Endometrium (tissue), 2 donors: ENCODE data around the gene MOCS3.

Source experiments
- FAIRE-seq: peaks from 2 replicates; lab custom pipeline; 2012; peaks lifted over from hg19 to GRCh38; lab: Jason Lieb, UNC
- donor health status: control.
- donor health status: control.

MOCS3 gene, protein sequence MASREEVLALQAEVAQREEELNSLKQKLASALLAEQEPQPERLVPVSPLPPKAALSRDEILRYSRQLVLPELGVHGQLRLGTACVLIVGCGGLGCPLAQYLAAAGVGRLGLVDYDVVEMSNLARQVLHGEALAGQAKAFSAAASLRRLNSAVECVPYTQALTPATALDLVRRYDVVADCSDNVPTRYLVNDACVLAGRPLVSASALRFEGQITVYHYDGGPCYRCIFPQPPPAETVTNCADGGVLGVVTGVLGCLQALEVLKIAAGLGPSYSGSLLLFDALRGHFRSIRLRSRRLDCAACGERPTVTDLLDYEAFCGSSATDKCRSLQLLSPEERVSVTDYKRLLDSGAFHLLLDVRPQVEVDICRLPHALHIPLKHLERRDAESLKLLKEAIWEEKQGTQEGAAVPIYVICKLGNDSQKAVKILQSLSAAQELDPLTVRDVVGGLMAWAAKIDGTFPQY

DNA sequence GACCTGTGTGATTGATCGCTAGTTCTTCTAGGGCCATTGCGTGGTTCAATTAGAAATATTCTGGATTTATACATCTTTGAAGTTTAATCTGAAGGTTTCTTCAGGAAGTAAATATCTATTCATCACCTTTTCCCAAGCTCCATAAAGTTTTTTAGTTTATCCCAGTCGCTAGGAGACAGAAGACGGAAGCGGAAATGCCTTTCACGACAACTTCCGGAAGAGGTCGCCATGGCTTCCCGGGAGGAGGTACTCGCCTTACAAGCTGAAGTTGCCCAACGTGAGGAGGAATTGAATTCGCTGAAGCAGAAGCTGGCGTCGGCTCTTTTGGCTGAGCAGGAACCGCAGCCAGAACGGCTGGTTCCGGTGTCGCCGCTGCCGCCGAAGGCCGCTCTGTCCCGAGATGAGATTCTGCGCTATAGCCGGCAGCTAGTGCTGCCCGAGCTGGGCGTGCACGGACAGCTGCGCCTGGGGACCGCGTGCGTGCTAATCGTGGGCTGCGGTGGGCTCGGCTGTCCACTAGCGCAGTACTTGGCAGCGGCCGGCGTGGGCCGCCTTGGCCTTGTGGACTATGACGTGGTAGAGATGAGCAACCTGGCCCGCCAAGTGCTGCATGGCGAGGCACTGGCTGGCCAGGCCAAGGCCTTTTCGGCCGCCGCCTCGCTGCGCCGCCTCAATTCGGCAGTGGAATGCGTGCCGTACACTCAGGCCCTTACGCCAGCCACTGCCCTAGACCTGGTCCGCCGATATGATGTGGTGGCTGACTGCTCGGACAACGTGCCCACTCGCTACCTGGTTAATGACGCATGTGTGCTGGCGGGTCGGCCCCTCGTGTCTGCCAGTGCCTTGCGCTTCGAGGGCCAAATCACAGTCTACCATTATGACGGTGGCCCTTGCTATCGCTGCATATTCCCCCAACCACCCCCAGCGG, at the start of gene MOCS3:
MOCS3 (plus strand) TSS at position 204 of the 928 bp plus-strand sequence; CDS start at position 229, 25 bp downstream.
- peak; percentile 23 for FAIRE-seq

DNA sequence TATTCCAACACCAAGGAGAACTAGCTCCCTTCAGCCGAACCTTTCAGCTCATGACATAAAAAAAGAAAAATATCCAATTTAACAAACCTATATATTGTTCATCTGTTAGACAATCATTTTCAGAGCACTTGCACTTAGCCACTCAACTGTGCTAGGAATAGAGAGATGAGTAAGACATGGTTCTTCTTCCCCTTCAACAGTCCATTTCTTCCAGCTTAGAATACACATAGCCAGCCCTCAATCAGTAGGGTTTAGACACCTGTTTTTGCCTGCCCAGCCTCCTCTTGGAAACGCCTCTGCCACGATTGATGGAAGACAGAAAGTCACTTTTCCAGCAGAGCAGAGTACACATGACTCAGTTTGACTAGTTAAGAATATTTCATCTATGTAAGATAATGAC, 49.2 kb upstream of the MOCS3 start:
- no peak for FAIRE-seq

DNA sequence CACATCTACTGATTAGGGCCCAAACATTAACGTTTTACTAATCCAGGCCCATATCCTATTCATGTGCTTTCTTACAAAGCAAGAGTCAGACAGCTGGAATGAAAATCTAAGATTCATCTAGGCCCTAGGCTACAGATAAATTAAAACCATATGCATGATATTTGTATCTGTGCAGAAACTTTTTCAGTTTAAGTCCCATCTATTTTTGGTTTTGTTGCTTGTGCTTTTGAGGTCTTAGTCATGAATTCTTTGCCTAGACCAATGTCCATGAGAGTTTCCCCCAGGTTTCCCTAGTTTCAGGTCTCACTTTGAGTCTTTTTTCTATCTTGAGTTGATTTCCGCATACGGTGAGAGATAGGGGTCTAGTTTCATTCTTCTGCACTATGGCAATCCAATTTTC, 47.6 kb upstream of the MOCS3 start:
- FAIRE-seq: no peak

DNA sequence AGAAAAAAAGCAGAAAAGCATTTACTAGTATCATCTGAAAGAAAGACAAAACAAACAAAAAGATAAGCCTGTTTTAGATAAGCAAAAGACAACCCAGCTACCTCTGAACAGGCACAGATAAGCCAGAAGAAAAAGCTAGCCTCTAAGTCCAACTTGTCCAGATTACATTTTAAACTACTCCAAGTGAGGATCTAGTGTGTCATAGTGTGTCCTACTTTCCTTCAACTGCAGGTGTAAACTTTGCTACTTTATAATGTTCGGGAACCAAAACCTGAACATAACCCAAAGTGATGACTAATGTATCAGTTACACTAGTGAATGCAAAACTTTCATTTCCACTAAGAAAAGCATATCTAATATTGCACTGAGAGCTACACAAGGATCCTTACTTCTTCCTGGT, 46.9 kb upstream of the MOCS3 start:
- FAIRE-seq: no peak

DNA sequence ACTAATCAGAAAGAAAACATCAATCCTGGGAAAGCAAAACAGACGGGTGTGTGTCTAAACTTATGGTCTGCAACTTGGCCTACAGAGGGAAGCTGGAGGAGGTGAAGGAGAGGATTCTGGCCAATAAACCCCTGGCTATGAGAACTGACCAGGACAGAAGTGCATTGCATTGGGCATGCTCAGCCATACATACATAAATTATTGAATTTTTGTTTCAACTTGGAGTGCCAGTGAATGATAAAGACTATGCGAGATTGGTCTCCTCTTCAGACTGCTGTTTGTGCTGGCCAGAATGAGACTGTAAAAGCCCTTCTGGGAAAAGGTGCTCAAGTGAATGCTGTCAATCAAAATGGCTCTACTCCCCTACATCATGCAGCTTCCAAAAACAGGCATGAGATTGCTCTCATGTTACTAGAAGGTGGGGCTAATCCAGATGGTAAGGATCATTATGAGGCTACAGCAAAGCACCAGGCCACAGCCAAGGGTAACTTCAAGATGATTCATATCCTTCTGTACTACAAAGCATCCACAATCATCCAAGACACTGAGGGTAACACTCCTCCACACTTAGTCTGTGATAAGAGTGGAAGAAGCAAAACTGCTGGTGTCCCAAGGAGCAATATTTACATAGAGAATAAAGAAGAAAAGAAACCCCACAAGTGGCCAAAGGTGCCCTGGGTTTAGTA, 44.8 kb upstream of the MOCS3 start:
- FAIRE-seq: no peak

DNA sequence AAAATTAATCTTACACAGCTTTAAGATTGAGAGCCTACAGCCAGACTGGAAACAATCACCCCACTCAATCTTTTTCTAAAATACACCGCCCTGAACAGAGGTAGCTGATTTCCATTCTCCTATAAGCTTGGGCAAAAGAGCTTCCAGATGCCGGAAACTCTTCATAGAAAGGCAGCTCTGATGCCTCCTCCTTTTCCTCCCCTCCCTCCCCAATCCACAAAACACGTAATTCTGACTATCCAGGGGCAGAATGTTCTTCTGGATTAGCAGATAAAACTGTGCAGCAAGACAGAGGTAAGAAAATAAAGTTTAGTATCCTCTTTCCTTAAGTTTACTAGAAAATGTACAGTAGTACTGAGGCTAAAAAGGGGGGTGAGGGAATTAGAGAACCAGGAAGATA, 43.2 kb upstream of the MOCS3 start:
- no peak for FAIRE-seq

DNA sequence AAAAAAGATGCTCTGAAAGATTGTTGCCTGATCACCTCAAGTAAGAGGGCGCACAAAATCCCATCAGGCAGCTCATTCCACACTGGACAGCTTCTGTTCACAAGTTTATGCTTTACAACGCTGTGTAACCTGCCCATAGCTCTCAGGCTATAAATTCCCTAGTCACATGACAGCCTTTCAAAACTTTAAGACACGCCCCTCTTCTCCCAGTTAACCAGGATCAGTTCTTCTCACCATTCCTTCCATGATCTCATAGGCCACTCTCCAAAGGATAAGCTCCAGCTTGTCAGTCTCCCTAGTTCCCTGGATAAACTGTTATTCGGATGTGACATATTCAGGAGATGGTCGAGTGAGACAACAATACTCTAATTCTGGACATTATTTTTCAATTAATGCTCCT, 42.4 kb upstream of the MOCS3 start:
- FAIRE-seq: no peak

DNA sequence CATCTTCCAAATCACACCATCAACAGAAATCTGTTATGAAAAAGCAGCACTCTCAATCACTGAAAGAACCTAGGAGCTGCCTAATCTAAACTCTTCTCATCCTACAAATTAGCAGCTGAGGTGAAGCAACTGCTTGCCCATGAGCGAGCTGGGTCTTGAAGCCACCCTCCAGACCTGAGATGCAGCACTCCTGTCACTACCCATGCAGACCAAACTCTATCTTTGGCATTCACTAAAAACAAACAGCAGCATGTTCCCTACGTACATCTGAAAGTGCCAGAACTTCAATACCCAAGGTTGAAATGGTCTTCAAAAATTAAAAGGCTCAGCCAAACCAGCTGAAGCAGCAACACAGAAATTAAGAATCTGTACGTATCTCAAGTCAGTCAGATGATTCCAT, 41.7 kb upstream of the MOCS3 start:
- FAIRE-seq: no peak

DNA sequence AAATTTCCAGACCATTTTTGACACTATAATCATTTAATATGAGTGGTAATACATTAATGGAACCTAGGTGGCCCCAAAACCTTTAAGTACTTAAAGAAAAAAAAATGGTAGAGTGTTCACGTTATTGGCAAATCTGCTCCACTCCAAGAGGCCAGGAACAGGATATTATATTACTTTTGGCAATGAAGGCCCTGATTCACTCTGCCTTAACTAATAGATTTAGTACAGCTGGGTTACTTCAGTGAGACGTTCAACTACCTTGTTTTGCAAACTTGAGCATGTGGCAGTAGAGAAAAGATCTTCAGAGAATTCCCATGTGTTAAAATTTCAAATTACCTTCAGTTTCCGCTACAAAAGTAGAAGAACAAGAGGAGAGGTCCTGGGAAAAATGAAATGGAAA, 40.2 kb upstream of the MOCS3 start:
- no peak for FAIRE-seq

DNA sequence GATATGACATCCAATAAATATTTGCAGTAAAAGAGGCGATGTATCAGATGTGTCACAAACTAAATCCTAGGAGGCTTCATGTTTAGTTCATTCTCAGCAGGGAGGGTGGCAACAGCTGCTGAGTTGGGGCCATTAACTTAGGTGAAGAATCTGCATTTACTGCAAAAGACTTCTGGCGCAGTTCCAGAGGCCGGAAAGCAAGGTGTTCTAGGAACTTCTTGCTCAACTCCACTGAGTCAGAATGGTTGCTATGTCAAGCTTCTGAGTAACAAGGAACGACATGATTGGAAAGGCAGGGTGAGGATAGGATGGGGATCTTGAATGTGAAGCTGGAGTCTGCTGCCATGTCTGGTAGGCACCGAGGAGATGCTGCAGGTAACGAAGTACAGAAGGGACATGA, 39.1 kb upstream of the MOCS3 start:
- no peak for FAIRE-seq

DNA sequence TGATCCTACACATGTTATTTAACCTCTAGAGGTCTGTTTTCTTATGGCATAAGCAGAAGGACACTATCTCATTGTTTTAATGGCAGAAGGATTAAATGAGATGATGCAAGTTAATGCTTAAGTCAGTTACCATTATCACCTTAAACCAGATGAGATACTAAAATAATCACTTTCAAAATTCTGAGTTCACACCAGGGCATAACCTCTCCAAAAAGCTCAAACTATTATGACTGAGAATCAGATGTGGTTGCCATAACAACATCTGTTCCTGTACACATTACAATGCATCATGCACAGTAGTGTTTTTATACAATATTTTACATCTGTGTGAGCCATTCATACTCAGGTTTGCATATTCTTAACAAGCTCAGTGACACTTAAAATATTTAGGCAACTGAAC, 37.6 kb upstream of the MOCS3 start:
- FAIRE-seq: no peak

DNA sequence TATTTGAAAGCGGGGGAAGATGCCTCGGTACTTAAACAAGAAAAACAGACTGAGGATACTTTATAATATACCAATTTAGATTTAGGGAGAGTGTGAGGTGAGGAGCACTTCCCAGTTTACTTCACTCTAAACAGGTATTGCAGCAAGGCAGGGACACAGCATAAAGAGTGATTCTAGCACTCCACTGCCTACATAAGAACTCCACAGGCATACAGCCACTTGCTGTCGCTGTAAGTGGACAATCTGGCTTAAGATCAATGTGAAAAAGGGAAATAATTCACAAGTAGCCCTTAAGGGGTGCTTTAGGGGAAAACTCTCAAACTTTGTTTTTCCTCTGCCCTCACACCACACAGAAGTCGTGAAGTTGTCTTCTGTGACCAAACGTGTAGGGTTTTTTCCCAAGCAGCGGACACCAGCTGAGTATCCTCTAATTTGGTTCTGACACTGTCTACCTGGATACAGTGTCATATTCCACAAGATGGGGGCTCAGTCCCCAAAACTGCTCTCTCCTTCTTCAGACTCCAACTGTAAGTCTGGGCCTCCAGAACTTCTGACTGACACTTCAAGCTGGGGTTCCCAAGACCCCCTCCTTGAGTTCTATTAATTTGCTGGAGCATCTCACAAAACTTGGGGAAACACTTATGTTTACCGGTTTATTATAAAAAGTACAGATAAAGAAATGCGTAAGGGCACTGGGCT, 36.7 kb upstream of the MOCS3 start:
- no peak for FAIRE-seq

DNA sequence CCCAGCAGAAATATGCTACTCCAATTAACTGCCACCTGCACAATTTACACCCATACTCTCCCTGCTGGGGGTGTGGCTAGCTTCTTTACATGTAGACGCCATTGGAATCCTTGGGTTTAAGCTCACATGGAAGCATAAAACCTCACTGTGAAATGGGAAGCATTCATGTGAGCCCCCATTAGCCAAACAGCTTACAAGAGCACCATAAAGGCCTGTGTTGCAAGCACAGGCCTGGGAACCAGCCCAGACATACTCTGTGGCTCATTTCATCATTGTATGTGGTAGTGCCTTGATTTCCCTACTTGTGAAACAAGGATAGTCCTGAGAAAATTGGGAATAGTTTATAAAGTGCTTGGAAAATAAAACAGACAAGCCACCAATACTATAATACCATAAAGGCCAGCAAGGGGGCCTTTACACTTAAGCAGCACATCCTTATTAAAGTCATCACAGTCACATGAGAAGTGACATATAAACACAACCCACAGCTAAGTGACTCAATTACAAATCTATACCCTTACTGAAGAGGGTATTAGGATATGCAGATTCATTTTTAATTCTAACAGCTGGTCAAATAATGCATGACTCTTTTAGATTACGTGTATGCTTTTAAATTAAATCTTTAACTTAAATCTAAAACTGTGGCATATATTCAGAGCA, 34.2 kb upstream of the MOCS3 start:
- FAIRE-seq: no peak

DNA sequence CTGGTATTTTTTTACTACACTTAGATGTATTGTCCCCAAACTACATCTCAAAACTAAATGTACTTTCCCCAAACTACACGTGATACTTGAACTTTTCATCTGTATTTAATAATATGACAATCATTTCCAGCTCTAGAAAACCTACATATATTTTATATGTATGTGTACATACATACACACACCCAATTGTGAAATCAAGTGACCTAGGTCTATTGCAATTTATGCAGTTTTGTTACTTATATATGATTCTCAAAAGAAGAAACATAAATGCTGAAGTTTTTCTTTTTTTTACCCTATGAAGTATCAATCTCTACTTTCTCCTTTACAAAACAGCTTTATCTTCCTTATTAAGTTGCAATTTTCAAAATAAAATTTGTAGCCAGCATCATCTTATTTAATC, 32.1 kb upstream of the MOCS3 start:
- FAIRE-seq: no peak

DNA sequence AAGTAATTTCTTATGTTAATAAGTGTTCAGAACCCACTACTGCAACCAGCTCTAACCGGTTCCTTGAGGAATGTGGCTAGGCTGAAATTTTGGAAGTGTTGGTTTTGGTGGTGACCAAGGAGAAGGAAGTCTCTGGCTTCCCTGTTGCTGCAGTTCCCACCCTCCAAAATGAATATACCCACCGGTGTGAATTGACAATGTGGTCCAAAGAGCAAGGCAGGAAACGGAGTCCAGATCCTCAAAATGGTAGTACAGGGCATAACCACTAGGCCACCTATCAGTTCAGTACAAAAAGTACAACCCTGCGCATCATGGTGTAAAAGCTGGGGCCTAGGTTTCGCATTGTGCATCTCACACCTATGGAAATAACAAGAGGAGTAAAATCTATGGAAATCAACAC, 30.1 kb upstream of the MOCS3 start:
- no peak for FAIRE-seq

DNA sequence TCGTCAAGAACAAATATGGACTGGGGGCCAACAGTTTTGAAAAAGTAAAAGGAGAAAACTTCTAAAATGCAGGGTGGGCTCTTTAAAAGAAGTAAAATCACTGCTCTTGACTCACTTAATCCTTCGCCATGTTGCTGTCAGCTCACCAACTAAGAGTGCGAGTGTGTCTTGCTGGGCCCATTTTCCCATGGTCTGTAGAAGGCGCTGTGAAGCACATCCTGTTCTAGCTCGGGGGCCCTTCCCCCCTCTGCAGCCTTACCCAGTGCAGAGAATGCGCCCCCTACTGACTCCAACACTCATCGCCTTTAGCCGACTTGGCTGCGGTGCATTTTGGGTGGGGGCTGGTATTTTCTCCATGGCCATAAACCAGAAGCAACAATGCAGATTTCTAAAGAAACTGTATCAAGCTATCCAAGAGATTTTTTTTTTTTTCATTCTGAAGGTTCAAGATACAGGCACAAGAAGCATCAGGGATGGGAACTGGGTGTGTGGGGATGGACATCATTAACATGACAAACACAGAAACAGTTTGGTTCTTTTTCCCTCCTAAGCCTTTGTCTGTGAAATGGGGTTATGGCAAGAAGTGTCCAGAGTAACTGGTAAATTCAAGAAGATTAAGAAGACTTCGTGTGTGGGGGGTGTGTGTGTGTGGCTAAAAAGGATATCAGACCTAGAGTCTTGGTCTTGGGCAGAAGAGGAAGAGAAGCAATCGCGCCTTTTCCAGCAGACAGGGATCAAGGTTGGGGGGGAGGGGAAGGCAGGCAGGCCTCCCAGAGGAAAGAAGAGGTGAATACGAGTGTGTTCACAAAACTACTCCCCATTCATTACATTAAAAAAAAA, 29.1 kb upstream of the MOCS3 start:
- FAIRE-seq: no peak

DNA sequence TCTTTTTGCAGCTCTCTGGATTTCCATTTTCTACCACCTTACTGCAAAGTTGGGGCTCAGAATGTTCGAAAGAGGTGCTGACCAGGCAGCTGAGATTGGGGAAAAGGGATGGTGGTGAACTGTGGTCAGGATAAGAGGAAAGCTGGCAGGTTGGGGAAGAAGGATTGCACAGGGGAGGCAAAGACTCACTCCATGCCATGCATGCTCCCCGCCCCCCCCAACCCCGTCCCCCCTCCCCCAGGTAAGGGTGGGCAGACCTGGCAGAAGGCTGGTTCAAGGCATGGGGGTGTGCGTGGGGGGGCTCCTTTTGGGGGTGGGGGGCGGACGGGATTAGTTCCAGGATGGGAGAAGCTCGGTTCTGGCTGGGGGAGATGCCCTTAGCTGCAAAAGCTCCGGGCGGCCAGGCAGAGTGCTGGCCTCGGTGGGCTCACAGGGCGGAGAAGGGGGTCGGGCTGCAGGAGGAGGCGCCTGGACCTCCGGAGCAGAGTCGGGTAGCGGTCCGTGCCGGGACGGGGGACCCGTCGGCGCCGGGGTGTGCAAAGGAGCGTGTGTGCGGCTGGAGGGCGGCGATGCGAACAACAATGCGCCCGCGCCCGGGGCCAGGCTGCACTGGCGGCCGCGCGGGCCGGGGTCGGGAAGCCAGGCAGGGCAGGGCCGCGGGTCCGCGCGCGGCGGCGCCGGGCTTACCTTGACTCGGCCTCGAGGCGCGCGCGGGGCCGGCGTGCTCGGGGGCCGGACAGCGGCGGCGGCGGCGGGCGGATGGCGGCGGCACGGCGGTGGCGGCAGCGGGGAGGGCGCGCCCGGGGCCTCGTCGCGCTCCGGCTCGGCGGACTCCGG, 28.3 kb upstream of the MOCS3 start:
- FAIRE-seq: no peak

DNA sequence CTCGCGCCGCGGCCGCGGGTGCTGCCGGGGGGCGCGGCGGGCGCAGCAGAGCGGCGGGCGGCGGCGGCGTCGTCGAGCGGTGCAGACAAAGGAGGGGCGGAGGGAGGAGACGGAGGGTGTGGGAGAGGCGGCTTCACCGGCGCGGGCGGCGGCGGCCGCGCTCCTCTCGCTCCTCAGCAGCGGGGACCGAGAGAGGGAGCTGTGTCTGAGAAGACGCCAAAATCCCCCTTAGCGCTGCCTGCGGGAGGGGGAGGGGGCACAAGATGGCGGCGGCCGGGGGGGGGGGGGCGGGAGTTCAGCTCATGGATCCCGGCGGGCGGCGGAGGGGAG, 27.7 kb upstream of the MOCS3 start:
- no peak for FAIRE-seq

DNA sequence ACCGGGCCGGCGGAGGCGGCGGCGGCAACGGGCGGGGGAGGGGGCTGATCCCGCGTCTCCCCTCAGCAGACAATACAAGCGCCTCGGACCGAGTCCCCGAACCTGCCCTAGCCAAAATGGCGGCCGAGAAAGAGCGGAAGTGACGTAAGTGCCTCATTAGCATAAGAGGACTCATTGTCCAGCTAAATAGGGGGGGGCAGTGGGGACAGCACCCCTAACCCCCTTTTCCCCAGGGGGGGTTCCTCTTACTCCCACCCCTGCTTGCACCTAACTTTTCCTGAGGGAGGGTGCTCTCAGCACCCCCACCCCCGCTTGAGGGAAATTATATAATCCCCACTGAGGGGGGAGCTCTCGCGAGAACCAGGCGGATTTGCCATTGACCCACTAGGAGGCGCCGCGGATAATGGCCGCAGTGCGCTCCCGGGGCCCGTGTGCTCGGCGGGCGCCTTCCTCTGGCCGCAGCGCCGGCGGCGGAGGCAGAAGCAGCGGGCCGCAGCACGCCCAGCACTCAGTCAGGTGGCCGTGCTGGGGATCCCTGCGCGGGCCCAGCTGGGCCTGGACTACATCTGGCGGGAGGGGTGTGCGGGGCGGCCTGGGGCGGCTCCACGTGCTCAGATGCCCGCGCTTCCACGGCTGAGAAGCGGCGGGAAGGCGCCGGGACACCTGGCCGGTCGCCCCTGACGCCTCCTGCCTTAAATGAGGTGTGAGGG, 27.2 kb upstream of the MOCS3 start, which contains the start of gene ADNP:
ADNP (minus strand) TSS at position 132 of the 710 bp plus-strand sequence. CDS start 27,441 bp downstream, outside the sequence.
- FAIRE-seq: no peak
